22Rv1 (cell line): Measurements from ENCODE around the gene SYT7.

Source experiments
- H3K27ac ChIP-seq: fragments of 450-650 bp; 2 replicates; pipeline ENCODE4 v1.5.1; 2017
- CTCF ChIP-seq: fragments of 450-650 bp; IDR thresholded peaks from 2 replicates; pipeline ENCODE4 v1.5.1; 2017; ENCODE audit warnings: mild to moderate bottlenecking
- ZFX ChIP-seq: fragments of 450-650 bp; IDR thresholded peaks from 2 replicates; pipeline ENCODE4 v1.6.1; 2017; ENCODE audit warnings: antibody characterized with exemption, borderline replicate concordance

Gene SYT7

DNA sequence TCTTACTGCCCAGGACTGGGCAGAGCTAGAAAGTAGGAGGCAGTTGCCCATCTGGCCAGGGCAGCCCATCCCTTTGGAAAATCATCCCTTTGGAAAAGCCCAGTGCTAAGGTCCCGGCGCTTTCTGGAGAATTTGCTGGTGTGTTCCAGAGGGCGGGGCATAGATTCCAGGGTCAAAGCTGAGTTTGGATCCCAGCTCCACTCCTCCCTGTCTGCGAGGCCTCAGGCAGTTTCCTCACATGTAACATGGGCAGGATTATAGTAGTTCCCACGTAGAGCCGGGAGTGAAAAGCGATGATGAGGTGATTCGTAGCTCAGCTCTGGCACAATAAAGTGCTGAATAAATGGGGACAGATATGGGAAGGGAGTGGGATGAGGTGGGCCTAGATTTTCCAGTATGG is 103.8 kb downstream of the SYT7 start:
- no peak for TF ChIP-seq ZFX
- no peak for TF ChIP-seq CTCF
- H3K27ac ChIP-seq: no peak overlapping the region

DNA sequence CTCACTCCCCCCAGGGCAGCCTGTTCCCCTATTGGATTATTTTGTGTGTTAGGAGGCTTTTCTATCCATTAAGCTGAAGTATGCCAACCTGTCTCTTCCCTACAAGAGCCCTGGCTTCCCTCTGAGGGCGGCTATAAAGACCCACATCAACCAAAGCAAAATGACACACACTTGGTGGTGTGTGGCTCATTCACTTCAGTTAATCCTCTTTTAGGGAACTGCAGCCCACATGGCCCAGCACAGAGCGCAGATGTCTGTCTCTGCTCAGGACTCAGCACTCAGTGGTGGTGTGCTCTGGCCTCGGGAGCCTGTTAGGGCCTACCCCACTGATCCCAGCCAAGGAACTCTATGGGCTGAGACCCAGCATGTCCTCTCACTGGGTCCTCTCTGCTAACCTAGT is 104.5 kb downstream of the SYT7 start:
- no peak overlapping the region for H3K27ac ChIP-seq
- TF ChIP-seq ZFX (no peak), CTCF (no peak)

DNA sequence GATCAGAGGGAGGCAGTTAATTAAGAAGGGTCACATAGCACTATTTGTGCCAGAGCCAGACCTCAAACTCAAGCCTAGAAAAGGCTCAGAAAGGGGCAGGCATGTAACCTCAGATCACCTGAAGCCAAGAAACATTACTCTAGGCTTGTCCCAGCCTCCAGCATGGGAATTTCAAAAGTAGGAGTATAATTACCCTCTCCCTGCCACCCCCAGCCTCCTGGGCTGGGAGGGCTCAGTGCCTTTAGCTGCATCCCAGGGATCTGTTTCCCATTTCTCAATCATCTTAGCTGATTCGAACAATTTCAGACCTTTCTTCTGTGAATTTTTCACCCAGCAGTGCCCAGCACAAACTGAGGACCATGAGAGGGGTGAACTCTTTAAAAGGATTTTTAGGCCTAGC is 105.4 kb downstream of the SYT7 start:
- TF ChIP-seq ZFX (no peak), CTCF (no peak)
- H3K27ac ChIP-seq: no peak overlapping the region

- TF ChIP-seq ZFX (no peak), CTCF (no peak)
- H3K27ac ChIP-seq: no peak overlapping the region
Observed at GRCh38 chr11:61474013-61474643, 106.7 kb downstream of the SYT7 start.

DNA sequence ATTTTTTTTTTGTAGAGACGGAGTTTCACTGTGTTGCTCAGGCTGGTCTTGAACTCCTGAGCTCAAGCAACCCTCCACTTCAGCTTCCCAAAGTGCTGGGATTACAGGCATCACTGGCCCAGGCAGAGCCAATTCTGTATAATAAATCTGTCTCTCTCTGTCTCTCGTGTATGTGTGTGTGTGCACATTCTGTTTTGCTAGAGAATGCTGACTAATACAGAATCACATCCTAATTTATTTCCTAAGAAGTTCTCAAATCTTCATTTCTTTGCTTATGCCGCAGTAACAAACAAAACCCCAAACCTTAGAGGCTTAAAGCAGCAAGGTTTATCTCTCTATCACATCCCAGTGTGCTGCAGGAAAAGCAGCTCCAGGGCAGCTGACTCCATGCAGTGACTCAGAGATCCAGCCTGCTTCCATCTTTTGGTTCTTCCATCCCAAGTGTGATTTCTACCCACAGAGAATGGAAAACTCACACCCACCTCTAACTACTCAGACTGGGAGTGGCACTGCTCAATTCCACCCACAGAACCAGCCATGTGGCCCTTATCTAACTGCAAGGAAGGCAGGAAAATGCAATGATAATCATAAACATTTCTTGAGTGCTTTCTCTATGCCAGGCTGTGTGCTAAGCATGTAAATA is 107.4 kb downstream of the SYT7 start:
- H3K27ac ChIP-seq: no peak overlapping the region
- TF ChIP-seq ZFX (no peak), CTCF (no peak)

- no peak overlapping the region for H3K27ac ChIP-seq
- no peak for TF ChIP-seq ZFX
- no peak for TF ChIP-seq CTCF
Observed at GRCh38 chr11:61472868-61473267, 108.0 kb downstream of the SYT7 start.

GRCh38 chr11:61472282-61472681 is 108.6 kb downstream of the SYT7 start:
- TF ChIP-seq CTCF (no peak), ZFX (no peak)
- H3K27ac ChIP-seq: no peak overlapping the region
